RCC 7860 (cell line): Measurements from ENCODE around the gene CLDN2.
A peak's percentile ranks its signal among the peaks of the same experiment; 100 is the strongest.

ENCODE experiments used
- DNase-seq: peaks from one replicate; pipeline ENCODE4 v3.0.0-alpha.2; 2015; ENCODE audit warnings: low spot score
- FAIRE-seq: peaks from 2 replicates; lab custom pipeline; 2012; peaks lifted over from hg19 to GRCh38; lab: Jason Lieb, UNC

Gene CLDN2

DNA sequence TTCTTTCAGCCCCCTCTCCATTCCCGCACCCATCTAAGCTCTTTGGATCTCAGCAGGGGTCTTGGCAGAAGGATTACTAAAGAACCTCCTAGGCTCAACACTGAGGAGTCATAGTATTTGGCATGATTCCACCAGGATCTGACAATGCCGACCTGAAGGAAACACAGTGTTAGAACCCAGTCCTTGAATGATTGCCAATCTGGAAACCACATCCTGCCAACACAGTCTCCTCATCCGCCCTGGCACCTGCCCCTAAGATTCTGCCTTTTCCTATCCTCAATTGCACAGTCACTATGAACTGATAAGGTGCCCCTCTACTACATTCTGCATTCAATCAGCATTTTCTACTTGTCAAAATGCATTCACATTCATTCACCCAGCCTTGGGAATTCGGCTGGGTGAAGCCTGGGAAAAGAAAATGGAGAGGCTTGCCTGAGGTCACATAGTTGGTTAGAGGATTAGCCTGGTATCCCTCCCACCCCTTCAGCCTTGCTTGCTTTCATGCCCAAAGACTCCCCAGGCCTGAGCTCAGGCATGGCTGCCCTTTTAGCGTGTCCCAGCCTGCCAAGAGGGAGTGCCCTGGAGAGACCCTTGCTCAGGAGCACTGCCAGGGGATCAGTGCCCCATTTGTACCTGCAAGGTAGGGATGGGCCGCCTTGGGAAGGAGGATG lies 2.2 kb upstream of the CLDN2 start:
- FAIRE-seq (peak; percentile 98), DNase-seq (peak; percentile 95)

DNA sequence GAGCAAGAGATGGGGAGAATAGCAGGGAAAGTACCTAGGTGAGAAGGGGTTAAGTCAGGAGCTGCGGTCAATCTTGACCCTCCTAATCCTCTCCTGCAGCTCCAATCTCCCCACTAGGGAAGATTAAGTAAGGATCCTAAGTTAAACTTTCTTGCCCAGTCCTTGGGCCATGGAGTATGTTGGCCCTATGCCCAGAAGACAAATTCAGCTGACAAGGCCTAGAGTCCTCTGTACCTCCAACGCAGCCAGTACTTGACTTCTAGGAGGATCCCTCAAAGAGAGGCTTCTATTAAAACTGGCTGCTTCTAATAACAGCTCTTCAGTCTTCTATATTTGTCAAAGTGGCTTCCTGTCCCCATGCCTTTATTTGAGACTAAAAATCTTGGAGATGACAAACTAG lies 1.4 kb downstream of the CLDN2 start:
- FAIRE-seq, result no peak
- no peak for DNase-seq

DNA sequence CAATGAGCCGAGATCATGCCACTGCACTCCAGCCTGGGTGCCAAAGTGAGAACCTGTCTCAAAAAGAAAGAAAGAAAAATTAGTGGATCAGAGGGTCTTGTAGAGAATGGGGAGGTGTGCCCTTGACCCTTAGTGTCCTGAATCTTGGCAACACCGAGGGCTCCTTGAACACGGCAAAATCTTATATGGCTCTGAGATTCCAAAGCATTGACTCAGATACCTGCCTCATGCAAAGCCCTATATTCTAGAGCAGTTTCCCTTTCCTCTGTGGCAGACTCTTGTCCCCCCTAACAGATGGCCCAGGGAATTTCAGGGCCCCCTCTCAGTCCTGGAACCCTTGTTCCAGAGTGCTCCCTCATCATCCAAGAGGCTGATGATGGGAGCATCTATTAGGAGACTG lies 6.8 kb downstream of the CLDN2 start:
- DNase-seq, result no peak
- FAIRE-seq, result no peak

DNA sequence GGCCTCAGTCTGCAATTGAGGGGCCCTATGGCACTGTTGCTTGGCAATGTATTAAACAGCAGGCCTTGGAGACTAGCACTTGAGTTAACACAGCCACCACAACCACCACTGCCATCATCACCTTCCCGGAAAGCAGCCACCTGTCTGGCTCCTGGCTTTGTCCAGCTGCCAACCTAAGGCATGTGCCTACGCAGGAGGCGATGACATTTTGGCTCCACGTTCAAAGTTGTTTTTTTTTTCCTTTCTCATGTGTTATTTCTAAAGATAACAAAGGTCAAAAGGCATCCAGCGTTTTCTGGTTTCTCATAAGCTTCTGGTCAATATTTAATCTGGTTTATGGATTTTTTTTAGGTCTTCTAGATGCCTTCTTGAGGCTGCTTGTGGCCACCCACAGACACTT lies 7.5 kb downstream of the CLDN2 start:
- peak; percentile 54 for DNase-seq
- peak; percentile 88 for FAIRE-seq

DNA sequence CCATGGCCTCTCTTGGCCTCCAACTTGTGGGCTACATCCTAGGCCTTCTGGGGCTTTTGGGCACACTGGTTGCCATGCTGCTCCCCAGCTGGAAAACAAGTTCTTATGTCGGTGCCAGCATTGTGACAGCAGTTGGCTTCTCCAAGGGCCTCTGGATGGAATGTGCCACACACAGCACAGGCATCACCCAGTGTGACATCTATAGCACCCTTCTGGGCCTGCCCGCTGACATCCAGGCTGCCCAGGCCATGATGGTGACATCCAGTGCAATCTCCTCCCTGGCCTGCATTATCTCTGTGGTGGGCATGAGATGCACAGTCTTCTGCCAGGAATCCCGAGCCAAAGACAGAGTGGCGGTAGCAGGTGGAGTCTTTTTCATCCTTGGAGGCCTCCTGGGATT lies 8.0 kb downstream of the CLDN2 start:
- DNase-seq (no peak), FAIRE-seq (no peak)

DNA sequence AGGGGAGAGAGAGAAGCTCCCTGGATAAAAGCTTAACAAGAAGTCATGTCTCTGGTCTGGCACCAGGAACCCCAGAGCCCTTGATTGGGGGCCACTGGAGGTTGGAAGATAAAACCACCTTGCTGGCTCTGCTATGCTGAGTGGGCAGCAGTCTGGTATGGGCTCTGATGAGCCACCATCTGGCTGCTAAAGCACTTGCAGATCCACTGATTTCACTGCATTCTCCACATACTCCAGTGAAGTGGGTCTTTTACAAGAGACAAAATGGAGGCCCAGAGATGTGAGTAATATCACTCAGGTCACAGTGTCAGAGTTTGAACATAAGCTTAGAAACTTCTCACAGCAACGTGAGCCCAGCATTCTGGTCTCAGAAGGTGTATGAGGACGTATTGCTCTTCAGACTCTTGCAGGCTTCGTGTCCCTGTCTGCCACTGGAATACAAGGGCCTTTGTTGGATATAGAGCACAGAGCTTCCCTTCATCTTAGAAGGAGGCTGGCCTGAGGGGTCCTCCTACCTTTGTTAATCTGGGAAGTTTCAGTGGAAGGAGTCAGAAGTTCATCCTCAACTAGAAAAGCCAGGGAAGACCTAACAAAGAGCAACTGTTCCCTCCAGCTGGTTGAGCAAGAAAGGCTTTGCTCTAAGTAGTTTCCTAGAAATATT lies 11.8 kb downstream of the CLDN2 start:
- no peak for FAIRE-seq
- DNase-seq, result peak; percentile 11

DNA sequence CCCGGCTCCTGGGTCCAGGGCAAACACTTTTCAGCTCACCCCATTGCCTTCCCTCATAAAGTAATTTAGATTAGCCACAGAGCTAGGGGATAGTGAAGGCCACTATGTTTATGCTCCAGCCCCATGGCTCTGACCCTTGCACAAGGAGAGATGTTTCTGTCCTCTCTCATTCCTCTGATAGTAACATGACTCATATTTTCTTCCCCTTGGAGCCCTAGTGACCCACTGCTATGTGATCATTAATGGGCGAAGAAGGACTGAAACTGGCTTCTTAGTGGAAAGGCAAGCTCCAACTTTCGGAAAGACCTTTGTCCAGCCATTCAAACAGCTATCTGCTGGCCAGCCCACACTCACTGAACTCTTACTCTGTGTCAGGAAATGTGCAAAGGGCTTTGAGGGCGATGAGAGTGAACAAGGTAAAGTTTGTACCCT lies 12.3 kb downstream of the CLDN2 start:
- DNase-seq (peak; percentile 74), FAIRE-seq (peak; percentile 83)

DNA sequence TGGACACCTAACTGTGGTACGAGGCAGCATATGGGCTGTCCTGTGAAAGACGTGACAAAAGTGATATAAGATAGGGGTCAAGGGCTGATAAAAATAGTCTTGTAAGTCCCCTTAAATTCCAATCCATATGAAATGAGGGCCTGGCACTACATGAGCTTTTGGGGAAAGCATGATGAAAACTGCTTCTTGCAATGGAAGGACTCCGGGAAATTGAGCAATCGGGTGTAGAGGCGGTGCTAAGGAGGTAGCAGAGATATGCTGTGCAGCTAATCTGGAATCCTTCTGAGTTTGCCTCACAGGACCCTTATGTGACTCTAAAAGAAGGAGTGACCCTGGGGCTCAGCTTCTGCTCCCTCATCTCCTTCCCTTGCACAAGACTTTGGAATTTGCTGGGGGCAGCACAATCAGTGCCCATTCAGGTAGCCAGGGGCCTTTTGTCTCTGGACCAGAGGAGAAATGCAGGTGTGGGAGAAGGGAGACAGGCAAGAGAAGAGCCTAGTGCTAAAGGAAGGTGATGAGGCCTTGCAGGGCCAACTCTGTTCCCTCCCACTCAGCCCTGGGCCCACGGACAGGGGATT lies 12.8 kb downstream of the CLDN2 start:
- DNase-seq, result peak; percentile 35
- no peak for FAIRE-seq

DNA sequence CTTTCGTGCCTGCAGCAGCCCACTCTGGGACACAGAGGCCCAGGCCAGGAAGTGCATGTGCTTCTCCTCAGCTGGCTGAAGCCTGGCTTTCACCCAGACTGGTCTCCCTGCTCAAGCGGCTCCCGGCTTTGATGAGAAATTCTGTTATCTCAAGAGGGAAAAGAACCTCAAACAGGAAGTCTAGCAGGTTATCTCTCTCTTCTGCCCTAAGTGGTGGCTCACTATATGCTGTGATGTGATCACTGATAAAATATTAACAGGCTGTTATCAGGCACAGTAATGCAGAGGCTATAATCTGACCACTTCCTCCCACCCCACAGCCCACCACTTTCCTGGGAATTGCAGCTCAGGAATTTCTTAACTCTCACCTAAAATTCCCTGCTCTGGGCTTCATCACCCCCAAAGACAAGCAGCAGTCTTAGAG lies 13.3 kb downstream of the CLDN2 start:
- FAIRE-seq, result peak; percentile 98
- peak; percentile 95 for DNase-seq

DNA sequence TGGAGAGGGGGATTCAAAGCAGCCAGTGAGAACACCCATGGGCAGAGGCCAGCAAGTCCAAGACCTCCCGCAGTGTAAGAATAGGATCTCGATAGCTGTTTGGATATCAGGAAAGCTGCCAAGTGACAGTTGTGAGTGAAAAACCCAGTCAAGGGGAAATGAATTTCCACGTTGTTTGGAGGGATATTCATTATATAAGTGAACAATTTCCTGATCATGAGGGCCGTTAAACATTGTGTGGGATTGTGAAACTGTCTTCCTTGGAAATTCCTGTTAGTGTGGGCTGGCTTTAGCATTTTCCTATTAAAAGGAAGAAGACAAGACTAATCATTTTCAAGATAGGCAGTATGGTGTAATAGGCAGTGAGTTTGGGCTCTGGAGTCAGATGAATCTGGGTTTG lies 15.0 kb downstream of the CLDN2 start:
- DNase-seq, result peak; percentile 96
- FAIRE-seq, result peak; percentile 99

DNA sequence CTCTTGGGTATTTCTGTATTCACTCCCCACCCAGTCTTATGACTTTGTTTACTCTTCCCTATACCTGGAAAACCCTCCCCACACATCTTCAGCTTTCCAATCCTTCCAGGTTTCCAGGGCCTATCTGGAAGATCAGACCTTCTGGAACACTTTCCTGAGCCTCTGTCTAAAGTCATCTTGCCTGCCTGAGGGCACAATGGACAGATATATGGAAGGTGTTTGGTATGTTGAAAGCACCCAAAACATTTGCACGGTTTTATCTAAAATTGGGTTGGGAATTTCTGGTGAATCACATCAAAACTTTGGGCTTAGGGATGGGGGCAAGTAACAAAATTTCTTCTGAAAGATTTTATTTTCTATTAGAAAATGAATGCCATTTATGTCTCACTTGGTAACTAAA lies 16.0 kb downstream of the CLDN2 start:
- no peak for FAIRE-seq
- no peak for DNase-seq

DNA sequence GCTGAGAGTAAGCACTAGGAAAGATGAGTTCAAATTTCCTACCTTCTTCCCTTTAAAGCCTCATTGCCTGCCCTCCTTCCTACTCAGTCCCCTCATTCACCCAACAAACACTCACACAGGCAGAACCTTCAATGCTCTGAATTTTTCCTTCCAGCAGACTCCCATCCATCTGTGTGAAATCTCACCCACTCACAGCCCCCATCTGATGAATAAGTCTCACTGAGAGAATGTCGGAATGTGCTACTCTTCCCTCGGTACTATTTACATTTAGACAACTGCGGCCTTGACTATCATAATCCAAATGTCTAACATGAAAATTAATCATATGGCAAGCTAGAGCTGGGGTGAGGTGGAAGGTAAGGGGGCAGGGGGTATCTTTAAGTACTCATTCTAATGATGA lies 19.4 kb downstream of the CLDN2 start:
- DNase-seq (no peak), FAIRE-seq (no peak)

DNA sequence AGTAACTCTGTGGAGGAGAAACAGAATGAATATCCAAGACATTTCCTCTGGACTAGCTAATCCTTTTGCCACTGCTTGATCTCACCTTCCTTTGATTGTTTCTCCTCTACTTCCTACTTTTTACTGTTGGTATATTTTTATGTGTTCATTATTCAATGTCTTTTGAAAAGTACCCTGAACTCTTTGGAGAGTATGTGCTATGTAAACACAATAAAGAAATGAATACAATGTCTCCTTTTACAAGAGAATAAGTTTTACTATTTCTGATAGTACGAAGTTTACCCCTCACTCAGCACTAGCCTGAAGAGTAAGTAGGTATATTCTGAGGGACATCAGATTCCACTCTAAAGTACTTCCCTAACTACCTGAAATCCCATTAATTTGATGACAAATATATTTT lies 19.9 kb downstream of the CLDN2 start:
- FAIRE-seq (no peak), DNase-seq (no peak)

DNA sequence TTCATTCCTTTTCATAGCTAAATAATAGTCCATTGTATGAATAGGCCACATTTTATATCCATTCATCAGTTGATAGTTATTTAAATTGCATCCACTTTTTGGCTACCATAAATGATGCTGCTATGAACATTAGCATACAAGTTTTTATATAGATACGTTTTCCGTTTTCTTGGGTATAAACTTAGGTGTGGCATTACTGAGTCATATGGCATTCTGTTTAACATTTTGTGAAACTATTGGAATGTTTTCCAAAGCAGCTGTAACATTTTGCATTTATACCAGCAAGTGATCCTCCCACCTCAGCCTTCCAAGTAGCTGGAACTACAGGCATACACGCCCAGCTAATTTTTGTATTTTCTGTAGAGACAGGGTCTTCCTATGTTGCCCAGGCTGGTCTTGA lies 26.3 kb downstream of the CLDN2 start:
- DNase-seq (no peak), FAIRE-seq (no peak)

DNA sequence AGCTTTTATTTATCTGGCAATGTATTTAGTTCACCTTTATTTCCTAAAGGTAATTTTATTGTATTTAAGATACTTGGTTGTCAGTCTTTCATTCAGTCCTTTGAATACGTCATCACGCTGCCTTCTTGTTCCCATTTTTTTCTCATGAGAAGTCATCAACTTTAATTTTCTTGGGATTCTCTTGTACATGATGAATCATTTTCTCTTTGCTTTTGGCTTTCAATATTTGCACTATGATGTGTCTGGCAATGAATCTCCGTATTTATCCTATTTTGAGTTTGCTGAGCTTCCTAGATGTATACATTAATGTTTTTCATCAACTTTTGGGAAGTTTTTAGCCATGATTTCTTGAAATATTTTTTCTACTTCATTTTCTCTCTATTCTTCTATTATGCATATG lies 28.4 kb downstream of the CLDN2 start:
- no peak for FAIRE-seq
- DNase-seq, result peak; percentile 6

DNA sequence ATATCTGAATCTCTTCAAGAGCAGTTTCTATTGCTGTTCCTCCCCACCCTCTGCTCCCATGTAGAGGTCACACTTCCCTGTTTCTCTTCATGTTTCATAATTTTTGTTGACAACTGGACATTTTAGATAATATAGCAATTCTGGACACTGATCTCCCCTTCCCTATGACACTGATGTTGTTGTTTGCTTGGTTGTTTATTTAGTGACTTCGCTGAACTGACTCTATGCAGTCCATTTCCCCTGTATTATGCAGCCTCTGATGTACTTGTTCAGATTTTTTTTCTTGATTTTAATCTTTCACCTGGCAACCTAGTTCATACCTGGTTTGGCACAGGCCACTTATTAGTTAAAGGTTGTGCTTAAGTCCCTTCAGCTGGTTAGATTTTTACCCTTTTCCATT lies 29.2 kb downstream of the CLDN2 start:
- no peak for DNase-seq
- no peak for FAIRE-seq

DNA sequence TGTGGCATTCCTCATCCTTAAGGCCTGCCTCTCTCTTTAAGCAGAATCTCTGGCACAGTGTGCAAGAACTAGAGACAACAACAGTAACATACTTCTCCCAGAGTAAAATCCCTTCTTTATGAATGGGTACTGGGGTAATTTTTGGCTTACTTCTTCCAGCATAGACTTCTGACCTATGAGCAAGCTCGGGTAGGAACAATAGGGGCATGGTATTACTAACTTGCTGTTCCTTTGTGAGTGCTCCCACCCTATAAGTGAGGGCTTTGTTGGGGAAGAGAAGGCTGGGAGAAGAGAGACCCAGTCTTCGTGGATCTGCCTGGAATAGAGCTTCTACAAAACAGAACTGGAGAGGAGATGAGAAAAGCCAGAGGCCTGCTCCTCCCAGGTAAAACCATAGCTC lies 30.2 kb downstream of the CLDN2 start:
- DNase-seq (no peak), FAIRE-seq (no peak)

DNA sequence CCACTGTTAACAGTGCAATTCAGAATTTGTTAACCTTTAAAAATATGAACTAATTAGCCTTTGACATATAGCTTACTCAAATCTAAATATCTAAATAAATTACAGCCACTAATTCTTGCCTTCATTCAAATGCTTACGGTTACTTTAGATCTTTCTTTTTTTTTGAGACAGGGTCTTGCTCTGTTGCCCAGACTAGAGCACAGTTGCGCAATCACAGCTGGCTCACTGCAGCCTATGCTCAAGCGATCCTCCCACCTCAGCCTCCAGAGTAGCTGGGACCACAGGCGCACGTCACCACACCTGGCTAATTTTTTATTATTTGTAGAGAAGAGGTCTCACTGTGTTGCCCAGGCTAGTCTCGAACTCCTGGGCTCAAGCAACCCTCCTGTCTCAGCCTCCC lies 31.0 kb downstream of the CLDN2 start:
- DNase-seq, result no peak
- no peak for FAIRE-seq

DNA sequence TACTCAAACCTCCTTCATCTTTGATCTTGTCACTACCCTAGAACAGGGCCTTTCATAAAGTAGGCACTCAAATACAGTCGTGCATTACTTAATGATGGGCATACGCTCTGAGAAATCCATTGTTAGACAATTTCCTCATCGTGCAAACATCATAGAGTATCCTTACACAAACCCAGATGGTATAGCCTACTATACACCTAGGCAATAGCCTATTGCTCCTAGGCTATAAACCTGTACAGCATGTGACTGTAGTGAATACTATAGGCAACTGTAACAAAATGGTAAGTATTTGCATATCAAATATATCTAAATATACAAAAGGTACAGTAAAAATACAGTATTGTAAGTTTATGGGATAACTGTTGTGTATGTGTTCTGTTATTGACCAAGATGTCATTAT lies 31.9 kb downstream of the CLDN2 start:
- FAIRE-seq (no peak), DNase-seq (no peak)

DNA sequence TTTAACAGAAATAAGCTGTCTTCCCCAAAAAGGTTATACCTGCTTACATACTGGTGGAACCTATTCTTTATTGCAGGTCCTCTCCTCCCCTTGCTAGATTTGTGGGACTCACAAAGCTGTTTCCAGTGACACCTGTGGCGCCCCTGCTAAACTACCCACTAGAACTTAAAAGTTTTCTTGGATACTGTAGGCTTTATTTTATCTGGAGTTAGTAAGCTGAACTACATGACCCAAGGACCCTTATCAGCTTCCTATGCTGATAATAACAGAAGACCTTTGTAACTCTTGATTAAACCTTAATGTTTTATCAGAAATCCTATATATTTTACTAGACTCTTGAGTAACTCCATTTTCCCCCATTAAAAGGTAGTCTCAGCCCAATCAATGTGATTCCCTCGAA lies 32.3 kb downstream of the CLDN2 start:
- FAIRE-seq, result no peak
- no peak for DNase-seq

DNA sequence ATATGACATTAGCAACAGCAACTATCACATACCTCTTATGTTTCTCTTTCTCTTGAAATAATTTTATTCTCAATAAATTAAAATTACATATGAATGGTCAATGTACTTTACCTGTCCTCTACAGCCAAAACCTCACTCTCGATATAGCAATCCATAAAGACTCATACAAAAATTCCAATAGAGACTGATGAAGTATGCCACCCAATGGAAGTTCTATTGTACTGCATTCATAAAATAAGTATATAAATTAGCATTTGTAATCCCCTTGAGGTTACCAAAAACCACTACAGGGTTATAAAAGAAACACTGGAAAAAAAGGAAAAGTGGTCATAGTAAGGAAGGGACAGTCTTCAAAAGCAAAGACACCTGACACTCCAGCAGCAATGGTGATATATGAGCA lies 32.8 kb downstream of the CLDN2 start:
- peak; percentile 39 for DNase-seq
- FAIRE-seq, result peak; percentile 74

DNA sequence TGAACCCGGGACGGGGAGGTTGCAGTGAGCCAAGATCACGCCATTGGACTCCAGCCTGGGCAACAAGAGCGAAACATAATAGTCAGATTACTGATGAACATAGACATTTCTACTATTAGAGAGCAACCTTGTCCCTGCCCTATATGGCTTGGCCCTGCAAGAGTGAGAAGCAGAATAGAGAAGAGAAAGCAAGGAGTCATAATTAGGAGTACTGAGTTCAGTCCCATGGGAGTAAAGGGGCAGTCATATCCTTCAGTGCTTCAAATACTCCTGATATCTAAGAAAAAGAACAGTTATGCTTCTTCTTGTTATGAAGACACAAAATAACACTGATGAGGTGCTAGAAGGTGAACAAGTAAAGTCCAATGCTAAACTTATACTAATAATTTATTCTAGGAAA lies 33.8 kb downstream of the CLDN2 start:
- no peak for FAIRE-seq
- DNase-seq, result no peak
